ENCODE data around the gene ARHGEF40. TPM values are rescaled to one million over a fixed set of nuclear protein-coding genes. Genes with fewer than 3 reads are reported as not detected.

ARHGEF40 gene
- total RNA-seq, 4 donors from 2014 or later = 72.5 to 128 (median 80.9) TPM

GRCh38 chr14:21034707-21035106 is 35.4 kb upstream of the ARHGEF40 start, which contains the start of gene RNASE13:
Gene RNASE13 (minus strand): TSS chr14:21034807. CDS start chr14:21034288, 519 bp downstream.
- no peak for TF ChIP-seq EP300 (IDR thresholded peaks at IDR 0.05)
- TF ChIP-seq POLR2A (IDR thresholded peaks at IDR 0.05) = no peak
- TF ChIP-seq CTCF (IDR thresholded peaks at IDR 0.05) = no peak
- H3K27ac ChIP-seq = no peak within 1 kb of the TSS
- 65 to 81% methylated on average over 5 of the region's 5 CpGs for WGBS, 2 donors
- H3K9me3 ChIP-seq = no peaks in the 10 kb centered on the region
- H3K4me3 ChIP-seq = no peak within 1 kb of the TSS
- no peak for DNase-seq (ENCODE audit: low spot score in 2 of 2)
- peaks cover 0 to 34% (median 22%) of the 10 kb centered on the region in 4 donors for H3K4me1 ChIP-seq
- H3K36me3 ChIP-seq = no peaks in the 10 kb centered on the region
- H3K27me3 ChIP-seq = no peaks in the 10 kb centered on the region

DNA sequence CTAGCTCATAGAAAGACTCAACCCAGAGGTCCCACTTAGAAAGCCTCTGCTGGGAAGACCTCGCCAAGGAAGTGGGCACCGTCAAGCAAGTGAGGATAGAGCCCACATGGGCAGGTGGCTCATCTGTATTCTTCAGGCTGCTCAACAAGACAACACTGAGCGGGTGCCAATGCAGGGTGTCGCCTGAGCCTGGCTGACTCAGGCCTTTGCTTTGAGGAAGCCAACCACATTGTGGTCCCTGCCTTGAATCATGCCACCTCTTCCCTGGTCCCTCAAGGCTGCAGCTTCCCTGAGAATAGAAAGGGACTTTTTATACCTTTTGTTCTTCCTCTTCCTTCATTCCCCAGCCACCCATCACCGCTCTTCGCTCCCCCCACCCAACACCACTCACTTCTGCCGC is 33.4 kb upstream of the ARHGEF40 start:
- 80 to 84% methylated on average over 7 of the region's 7 CpGs for WGBS, 2 donors
- H3K4me3 ChIP-seq = no peak overlapping the region
- TF ChIP-seq EP300 (IDR thresholded peaks at IDR 0.05) (no peak), CTCF (IDR thresholded peaks at IDR 0.05) (no peak), POLR2A (IDR thresholded peaks at IDR 0.05) (no peak)
- H3K27ac ChIP-seq = peak overlapping the region; percentile 9 to 86 (median 50)
- H3K27me3 ChIP-seq = no peaks in the 10 kb centered on the region
- H3K36me3 ChIP-seq = no peaks in the 10 kb centered on the region
- peaks cover 0 to 37% (median 25%) of the 10 kb centered on the region in 4 donors for H3K4me1 ChIP-seq
- H3K9me3 ChIP-seq = no peaks in the 10 kb centered on the region
- no peak for DNase-seq (ENCODE audit: low spot score in 2 of 2)

- Histone ChIP-seq H3K27ac (peak overlapping the region; percentile 9 to 86 (median 50)), H3K4me1 (peaks cover 0 to 37% (median 25%) of the 10 kb centered on the region in 4 donors), H3K9me3 (no peaks in the 10 kb centered on the region), H3K27me3 (no peaks in the 10 kb centered on the region), H3K4me3 (no peak overlapping the region), H3K36me3 (no peaks in the 10 kb centered on the region)
- DNase-seq (ENCODE audit: low spot score in 2 of 2) = no peak
- 73 to 76% methylated on average over 3 of the region's 3 CpGs for WGBS, 2 donors
- TF ChIP-seq CTCF (IDR thresholded peaks at IDR 0.05) = no peak
- TF ChIP-seq EP300 (IDR thresholded peaks at IDR 0.05) = no peak
- no peak for TF ChIP-seq POLR2A (IDR thresholded peaks at IDR 0.05)
Observed at GRCh38 chr14:21037156-21037555, 32.9 kb upstream of the ARHGEF40 start.

GRCh38 chr14:21038441-21039422 is 31.4 kb upstream of the ARHGEF40 start:
- WGBS, 2 donors = 11 to 14% methylated on average over 10 of the region's 10 CpGs
- Histone ChIP-seq H3K4me3 (peak overlapping the region in 1 of 4 donors; percentile 31), H3K27ac (peak overlapping the region; percentile 66 to 86 (median 80)), H3K4me1 (peaks cover 0 to 49% (median 28%) of the 10 kb centered on the region in 4 donors), H3K9me3 (no peaks in the 10 kb centered on the region), H3K27me3 (no peaks in the 10 kb centered on the region), H3K36me3 (no peaks in the 10 kb centered on the region)
- peak; percentile 72 to 77 for DNase-seq (ENCODE audit: low spot score in 2 of 2)
- TF ChIP-seq POLR2A (IDR thresholded peaks at IDR 0.05) = peak in 1 of 2 donors; percentile 46
- TF ChIP-seq CTCF (IDR thresholded peaks at IDR 0.05) = peak in 1 of 5 experiments; percentile 36
- TF ChIP-seq EP300 (IDR thresholded peaks at IDR 0.05) = peak in 1 of 2 donors; percentile 74

Measured in tibial nerve (tissue), 4 donors.